ENCODE results near the gene ENPP5. TPM values are rescaled to one million over a fixed set of nuclear protein-coding genes. Genes with fewer than 3 reads are reported as not detected.
A peak's percentile ranks its signal among the peaks of the same experiment; 100 is the strongest.

ENPP5 gene
- total RNA-seq, 1 donor from 2014 or later, result 2.5 TPM

GRCh38 chr6:46203391-46204177, 32.8 kb upstream of the ENPP5 start:
- H3K4me3 ChIP-seq (ENCODE audit: low read depth, low read length), result no peak overlapping the region
- no peak for DNase-seq (ENCODE audit: low read depth)
- TF ChIP-seq CTCF (conservative IDR thresholded peaks at IDR 0.05; ENCODE audit: low read depth, low read length), result no peak

GRCh38 chr6:46201702-46202101, 30.9 kb upstream of the ENPP5 start:
- TF ChIP-seq CTCF (conservative IDR thresholded peaks at IDR 0.05; ENCODE audit: low read depth, low read length), result no peak
- H3K4me3 ChIP-seq (ENCODE audit: low read depth, low read length), result no peak overlapping the region
- DNase-seq (ENCODE audit: low read depth), result no peak

DNA sequence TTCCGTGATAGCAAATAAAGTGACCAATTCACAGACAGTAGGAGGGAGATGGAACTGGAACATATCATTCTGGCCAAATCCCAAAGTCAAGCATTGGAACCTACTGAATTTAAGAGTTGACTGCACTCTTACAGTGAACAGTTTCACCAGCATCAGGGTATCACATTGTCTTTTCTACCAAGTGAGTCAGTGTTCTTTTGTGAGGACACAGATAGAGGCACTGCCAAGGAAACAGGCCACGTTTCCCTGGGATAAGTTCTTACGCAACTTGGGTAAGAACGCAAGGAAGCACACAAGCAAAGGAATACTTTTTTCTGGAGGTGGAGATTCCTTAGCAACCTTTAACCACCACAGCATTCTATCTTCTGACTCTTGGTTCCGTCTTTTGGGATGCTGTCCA, 28.6 kb upstream of the ENPP5 start:
- H3K4me3 ChIP-seq (ENCODE audit: low read depth, low read length), result no peak overlapping the region
- DNase-seq (ENCODE audit: low read depth), result peak; percentile 26
- TF ChIP-seq CTCF (conservative IDR thresholded peaks at IDR 0.05; ENCODE audit: low read depth, low read length), result no peak

DNA sequence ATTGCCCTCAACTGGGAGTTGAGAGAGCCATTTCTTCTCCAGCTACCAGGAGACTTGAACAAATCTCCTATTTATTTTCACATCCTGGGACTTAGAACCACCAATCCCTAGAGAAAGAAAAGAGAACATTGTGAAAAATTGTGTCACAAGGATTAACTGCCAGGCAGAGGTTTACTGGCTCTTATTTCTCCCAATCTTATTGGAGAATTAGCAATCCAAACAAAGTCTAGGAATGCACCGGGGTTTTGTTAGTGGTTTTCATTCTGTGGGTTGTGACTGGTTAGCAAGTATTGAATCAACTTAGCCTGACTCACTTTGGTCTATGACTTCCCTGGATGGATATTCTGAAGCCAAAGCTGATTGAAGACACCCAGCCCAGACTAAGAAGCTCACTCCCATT, 21.2 kb upstream of the ENPP5 start:
- peak; percentile 51 for DNase-seq (ENCODE audit: low read depth)
- no peak for TF ChIP-seq CTCF (conservative IDR thresholded peaks at IDR 0.05; ENCODE audit: low read depth, low read length)
- H3K4me3 ChIP-seq (ENCODE audit: low read depth, low read length), result no peak overlapping the region

- no peak overlapping the region for H3K4me3 ChIP-seq (ENCODE audit: low read depth, low read length)
- no peak for TF ChIP-seq CTCF (conservative IDR thresholded peaks at IDR 0.05; ENCODE audit: low read depth, low read length)
- DNase-seq (ENCODE audit: low read depth), result no peak
These were observed 20.1 kb upstream of the ENPP5 start for GRCh38 chr6:46190889-46191288.

DNA sequence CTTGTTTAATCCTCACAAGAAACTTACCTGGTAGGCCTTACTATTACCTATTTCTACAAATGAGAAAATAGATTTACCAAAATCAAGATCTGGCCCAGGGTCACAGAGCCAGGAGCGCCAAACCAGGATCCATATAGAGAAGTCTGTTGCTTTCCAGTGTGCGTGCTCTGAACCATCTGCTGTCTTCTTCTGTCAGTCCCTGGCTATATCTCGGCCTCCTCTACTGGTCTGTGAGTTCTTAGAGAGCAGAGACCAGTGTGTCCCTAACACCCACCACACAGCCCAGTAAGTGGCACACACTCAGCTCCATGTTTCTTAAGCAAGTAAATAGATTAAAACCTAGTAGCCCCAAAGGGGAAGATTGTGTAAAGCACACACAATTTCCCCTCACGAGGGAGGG, 18.9 kb upstream of the ENPP5 start:
- no peak for TF ChIP-seq CTCF (conservative IDR thresholded peaks at IDR 0.05; ENCODE audit: low read depth, low read length)
- no peak for DNase-seq (ENCODE audit: low read depth)
- no peak overlapping the region for H3K4me3 ChIP-seq (ENCODE audit: low read depth, low read length)

DNA sequence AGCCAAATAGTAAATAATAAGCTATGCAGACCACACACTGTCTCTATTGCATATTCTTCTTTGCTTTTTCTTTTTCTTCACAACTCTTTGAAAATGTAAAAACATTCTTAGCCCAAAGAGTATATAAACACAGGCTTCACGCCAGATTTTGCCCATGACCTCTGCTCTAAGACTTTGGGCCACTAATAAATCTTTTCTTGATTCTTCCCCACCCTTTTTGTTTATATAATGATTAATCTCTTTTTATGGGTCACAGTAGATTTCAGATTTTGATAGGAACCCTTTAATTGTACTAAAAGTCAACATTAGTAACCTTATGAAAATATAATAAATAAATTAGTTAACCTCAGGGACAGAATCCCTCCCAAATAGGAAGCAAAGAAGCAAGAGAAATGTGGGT, 15.8 kb upstream of the ENPP5 start:
- no peak for DNase-seq (ENCODE audit: low read depth)
- TF ChIP-seq CTCF (conservative IDR thresholded peaks at IDR 0.05; ENCODE audit: low read depth, low read length), result no peak
- no peak overlapping the region for H3K4me3 ChIP-seq (ENCODE audit: low read depth, low read length)
